H1 (cell line): ENCODE results near the gene CAMK2G. TPM values are rescaled to one million over a fixed set of nuclear protein-coding genes. Genes with fewer than 3 reads are reported as not detected.

Experiments
- CTCF ChIA-PET: fragments of 300-600 bp; sonication (Branson Sonifier 250); formaldehyde crosslinking; loops from one replicate; lab custom pipeline; 2021; ENCODE audit not compliant: partially characterized antibody; lab: Charles Lee
- POLR2A ChIA-PET: fragments of 300-600 bp; sonication (Branson Sonifier 250); formaldehyde crosslinking; loops from one replicate; lab custom pipeline; 2021; ENCODE audit warnings: inconsistent platforms; ENCODE audit not compliant: partially characterized antibody; lab: Charles Lee
- DNase-seq, 2 experiments: peaks; one replicate each; pipeline versions ENCODE4 v3.0.0 to v3.0.0-alpha.2; 2010 to 2022; ENCODE audit warnings: low spot score in 2 of 2, low read depth in 1 of 2, mixed read lengths in 1 of 2
- FAIRE-seq: peaks from 2 replicates; lab custom pipeline; 2011; peaks lifted over from hg19 to GRCh38; lab: Jason Lieb, UNC
- H2AFZ ChIP-seq: 2 replicates; pipeline ENCODE4 v1.8.1; 2012; ENCODE audit warnings: low read length, inconsistent platforms
- H2AK5ac ChIP-seq: 2 replicates; pipeline ENCODE4 v1.6.1; 2013; ENCODE audit warnings: low read depth, low read length
- H2BK120ac ChIP-seq: replicated peaks from 2 replicates; pipeline ENCODE3; 2013; ENCODE audit warnings: low read depth, low read length, inconsistent platforms
- H2BK12ac ChIP-seq: 2 replicates; pipeline ENCODE4 v1.6.1; 2013; ENCODE audit warnings: low read depth, low read length
- H2BK15ac ChIP-seq: 2 replicates; pipeline ENCODE4 v1.6.1; 2013; ENCODE audit warnings: low read length
- H2BK20ac ChIP-seq: 2 replicates; pipeline ENCODE4 v1.6.1; 2013; ENCODE audit warnings: low read length
- H2BK5ac ChIP-seq: 2 replicates; pipeline ENCODE4 v1.6.1; 2013; ENCODE audit warnings: low read depth, low read length
- H3K14ac ChIP-seq: 2 replicates; pipeline ENCODE4 v1.6.1; 2013; ENCODE audit warnings: inconsistent platforms; ENCODE audit not compliant: insufficient read length
- H3K18ac ChIP-seq: 2 replicates; pipeline ENCODE4 v1.6.1; 2013; ENCODE audit warnings: low read length; ENCODE audit errors: extremely low read depth
- H3K23ac ChIP-seq: 2 replicates; pipeline ENCODE4 v1.6.1; 2013; ENCODE audit warnings: inconsistent platforms; ENCODE audit not compliant: insufficient read length
- H3K23me2 ChIP-seq: 2 replicates; pipeline ENCODE4 v1.6.1; 2013; ENCODE audit warnings: low read depth, low read length
- H3K27ac ChIP-seq: 2 replicates; pipeline ENCODE4 v1.6.1; 2011; ENCODE audit warnings: low read depth, low read length, inconsistent platforms
- H3K27me3 ChIP-seq, 4 experiments: replicated peaks in 1 of 4; 1 replicate in 1 of 4; 2 replicates in 3 of 4; pipeline versions ENCODE4 v1.6.1 to v1.8.1; 2011 to 2013; ENCODE audit warnings: low read length in 3 of 4, mild to moderate bottlenecking in 3 of 4, inconsistent platforms in 2 of 4, mixed read lengths in 2 of 4, moderate library complexity in 1 of 4; ENCODE audit not compliant: control insufficient read depth in 3 of 4, insufficient read depth in 3 of 4; ENCODE audit errors: extremely low read depth in 1 of 4
- H3K36me3 ChIP-seq, 4 experiments: 2 replicates each; pipeline versions ENCODE4 v1.6.1 to v1.8.1; 2011 to 2013; ENCODE audit warnings: mild to moderate bottlenecking in 4 of 4, low read length in 3 of 4, moderate library complexity in 2 of 4, control low read depth in 1 of 4, inconsistent platforms in 1 of 4; ENCODE audit not compliant: insufficient read depth in 4 of 4, control insufficient read depth in 2 of 4
- H3K4ac ChIP-seq: replicated peaks from 2 replicates; pipeline ENCODE3; 2013; ENCODE audit warnings: low read length, low read depth, mixed read lengths, inconsistent platforms; ENCODE audit not compliant: insufficient read length
- H3K4me1 ChIP-seq, 4 experiments: replicated peaks in 1 of 4; 1 replicate in 1 of 4; 2 replicates in 3 of 4; pipeline versions ENCODE4 v1.6.1 to v1.8.1; 2011 to 2013; ENCODE audit warnings: low read length in 3 of 4, inconsistent platforms in 2 of 4, mixed read lengths in 1 of 4; ENCODE audit not compliant: insufficient read depth in 4 of 4, control insufficient read depth in 3 of 4
- H3K4me2 ChIP-seq, 2 experiments: 2 replicates each; pipeline versions ENCODE4 v1.6.1 to v1.8.1; 2011 to 2013; ENCODE audit warnings: low read depth in 2 of 2, low read length in 2 of 2, control low read depth in 1 of 2, inconsistent platforms in 1 of 2, mild to moderate bottlenecking in 1 of 2; ENCODE audit not compliant: insufficient read depth in 1 of 2
- H3K4me3 ChIP-seq, 4 experiments: fragments of 200-600, 300-600 bp in 1 of 4; sonication (generic), shearing (Covaris generic), sonication (Bioruptor Twin) in 1 of 4; 2 replicates each; pipeline versions ENCODE4 v1.5.1 to v1.8.1; 2011 to 2016; ENCODE audit warnings: low read length in 4 of 4, low read depth in 3 of 4, control low read depth in 2 of 4, inconsistent platforms in 2 of 4, mild to moderate bottlenecking in 2 of 4, mixed read lengths in 1 of 4, moderate library complexity in 1 of 4; ENCODE audit not compliant: insufficient read depth in 2 of 4; ENCODE audit errors: extremely low read depth in 1 of 4
- H3K56ac ChIP-seq: replicated peaks from 2 replicates; pipeline ENCODE3; 2013; ENCODE audit warnings: low read depth, mild to moderate bottlenecking, mixed read lengths, low read length, inconsistent platforms; ENCODE audit not compliant: insufficient read length
- H3K79me1 ChIP-seq: 2 replicates; pipeline ENCODE4 v1.6.1; 2013; ENCODE audit warnings: low read depth, low read length, control low read depth
- H3K79me2 ChIP-seq, 2 experiments: 2 replicates each; pipeline versions ENCODE4 v1.6.1 to v1.8.1; 2012 to 2013; ENCODE audit warnings: low read length in 2 of 2, mild to moderate bottlenecking in 2 of 2, inconsistent platforms in 1 of 2; ENCODE audit not compliant: insufficient read depth in 2 of 2, control insufficient read depth in 1 of 2
- H3K9ac ChIP-seq, 4 experiments: replicated peaks in 1 of 4; 1 replicate in 1 of 4; 2 replicates in 3 of 4; pipeline versions ENCODE4 v1.6.1 to v1.8.1; 2011 to 2013; ENCODE audit warnings: low read depth in 3 of 4, low read length in 3 of 4, control low read depth in 2 of 4, mild to moderate bottlenecking in 2 of 4, moderate library complexity in 2 of 4, inconsistent platforms in 1 of 4; ENCODE audit errors: extremely low read depth in 1 of 4
- H3K9me3 ChIP-seq, 2 experiments: 2 replicates each; pipeline versions ENCODE4 v1.6.1 to v1.8.1; 2012 to 2013; ENCODE audit warnings: mild to moderate bottlenecking in 2 of 2, moderate library complexity in 2 of 2, control low read depth in 1 of 2, inconsistent platforms in 1 of 2, low read depth in 1 of 2, low read length in 1 of 2, mixed read lengths in 1 of 2; ENCODE audit not compliant: insufficient read depth in 2 of 2
- H4K20me1 ChIP-seq, 2 experiments: replicated peaks in 1 of 2; 2 replicates each; pipeline versions ENCODE3 to v1.8.1; 2011 to 2013; ENCODE audit warnings: inconsistent platforms in 2 of 2, low read length in 2 of 2, mild to moderate bottlenecking in 1 of 2; ENCODE audit not compliant: insufficient read depth in 2 of 2, control insufficient read depth in 1 of 2
- H4K5ac ChIP-seq: 2 replicates; pipeline ENCODE4 v1.6.1; 2013; ENCODE audit warnings: low read length, low read depth, mixed read lengths, inconsistent platforms; ENCODE audit not compliant: insufficient read length
- H4K8ac ChIP-seq: 2 replicates; pipeline ENCODE4 v1.8.0; 2013; ENCODE audit warnings: mild to moderate bottlenecking, moderate library complexity, low read length, inconsistent platforms; ENCODE audit not compliant: insufficient read depth; ENCODE audit errors: extremely low read depth
- H4K91ac ChIP-seq: replicated peaks from 2 replicates; pipeline ENCODE3; 2013; ENCODE audit warnings: low read length, mixed read lengths, inconsistent platforms; ENCODE audit not compliant: insufficient read length
- BACH1 ChIP-seq: IDR thresholded peaks from 2 replicates; pipeline ENCODE4 v1.6.1; 2012; ENCODE audit warnings: low read length, improper control_type of control experiment
- GABPA ChIP-seq: IDR thresholded peaks from 2 replicates; pipeline ENCODE4 v1.6.1; 2011; ENCODE audit warnings: mild to moderate bottlenecking, low read length, moderate library complexity, borderline replicate concordance; ENCODE audit not compliant: insufficient read depth
- HDAC6 ChIP-seq: IDR thresholded peaks from one replicate; pipeline ENCODE4 v1.7.1; 2012; ENCODE audit warnings: low read depth, mild to moderate bottlenecking, inconsistent platforms, low read length, moderate library complexity
- NRF1 ChIP-seq: IDR thresholded peaks from 2 replicates; pipeline ENCODE4 v1.6.1; 2011; ENCODE audit warnings: mild to moderate bottlenecking, low read depth, low read length, improper control_type of control experiment
- PHF8 ChIP-seq: fragments of 200-600 bp; sonication (generic); conservative IDR thresholded peaks from 2 replicates; pipeline ENCODE4 v1.7.1; 2012; ENCODE audit warnings: low read depth, mild to moderate bottlenecking, inconsistent platforms, low read length, moderate library complexity
- POLR2A ChIP-seq, 2 experiments: IDR thresholded peaks; 1 replicate in 1 of 2; 2 replicates in 1 of 2; pipeline ENCODE4 v1.6.1; 2011; ENCODE audit warnings: low read depth in 2 of 2, low read length in 2 of 2, mild to moderate bottlenecking in 2 of 2; ENCODE audit errors: control extremely low read depth in 1 of 2
- RXRA ChIP-seq: IDR thresholded peaks from 2 replicates; pipeline ENCODE4 v1.6.1; 2011; ENCODE audit warnings: low read depth, mild to moderate bottlenecking, low read length, moderate library complexity; ENCODE audit not compliant: insufficient read depth
- SIN3A ChIP-seq, 2 experiments: IDR thresholded peaks in 1 of 2; conservative IDR thresholded peaks in 1 of 2; 2 replicates each; pipeline ENCODE4 v1.6.1; 2011 to 2012; ENCODE audit warnings: low read length in 2 of 2, improper control_type of control experiment in 1 of 2, low read depth in 1 of 2, mild to moderate bottlenecking in 1 of 2
- YY1 ChIP-seq: IDR thresholded peaks from 2 replicates; pipeline ENCODE4 v1.6.1; 2011; ENCODE audit warnings: low read depth, mild to moderate bottlenecking, low read length
- WGBS, 2 experiments: shearing (Covaris generic) in 1 of 2; methylation state at CpG; one replicate each; pipeline versions ENCODE4 v1.1.6 to v1.1.7; 2013 to 2015; ENCODE audit warnings: low lambda C conversion rate in 2 of 2, mixed read lengths in 2 of 2, inconsistent platforms in 1 of 2, low coverage in 1 of 2, missing lambda C conversion rate in 1 of 2; ENCODE audit not compliant: insufficient replicate concordance in 2 of 2, insufficient coverage in 1 of 2, insufficient read length in 1 of 2; ENCODE audit errors: extremely low coverage in 1 of 2, missing lambda C conversion rate in 1 of 2; 5-methylcytosine and 5-hydroxymethylcytosine counted together
- polyA plus RNA-seq, 7 experiments: library from polyadenylated mRNA; depleted of rRNA in 3 of 7; stranded (reverse) in 5 of 7; unstranded in 2 of 7; fragments of >200 nt in 5 of 7; fragments of 200-250 nt in 2 of 7; gene quantifications; 1 replicate in 5 of 7; 2 replicates in 1 of 7; 4 replicates in 1 of 7; pipeline versions ENCODE4 v1.2.1 to v1.2.3, GENCODE V29; 2011 to 2013; ENCODE audit warnings: missing spikeins in 2 of 7, mixed read lengths in 2 of 7
- total RNA-seq: library from RNA; stranded (reverse); fragmentation: NEBNext Ultra II Directional; extraction: Animal tissue kit (Norgen Biotek cat#: 25700); gene quantifications from 2 replicates; pipeline ENCODE4 v1.2.1, GENCODE V29; 2021
- TF ChIP-seq, protein P1 (sequence below): IDR thresholded peaks from 2 replicates; pipeline ENCODE4 v1.6.1; 2012; ENCODE audit warnings: inconsistent platforms

The CAMK2G gene
- total and polyA plus RNA-seq, 2 of the 8 experiments (the other 6 are each of a cell fraction or from before 2014, with no cell fraction given) = 28.9 to 31.7 TPM

DNA sequence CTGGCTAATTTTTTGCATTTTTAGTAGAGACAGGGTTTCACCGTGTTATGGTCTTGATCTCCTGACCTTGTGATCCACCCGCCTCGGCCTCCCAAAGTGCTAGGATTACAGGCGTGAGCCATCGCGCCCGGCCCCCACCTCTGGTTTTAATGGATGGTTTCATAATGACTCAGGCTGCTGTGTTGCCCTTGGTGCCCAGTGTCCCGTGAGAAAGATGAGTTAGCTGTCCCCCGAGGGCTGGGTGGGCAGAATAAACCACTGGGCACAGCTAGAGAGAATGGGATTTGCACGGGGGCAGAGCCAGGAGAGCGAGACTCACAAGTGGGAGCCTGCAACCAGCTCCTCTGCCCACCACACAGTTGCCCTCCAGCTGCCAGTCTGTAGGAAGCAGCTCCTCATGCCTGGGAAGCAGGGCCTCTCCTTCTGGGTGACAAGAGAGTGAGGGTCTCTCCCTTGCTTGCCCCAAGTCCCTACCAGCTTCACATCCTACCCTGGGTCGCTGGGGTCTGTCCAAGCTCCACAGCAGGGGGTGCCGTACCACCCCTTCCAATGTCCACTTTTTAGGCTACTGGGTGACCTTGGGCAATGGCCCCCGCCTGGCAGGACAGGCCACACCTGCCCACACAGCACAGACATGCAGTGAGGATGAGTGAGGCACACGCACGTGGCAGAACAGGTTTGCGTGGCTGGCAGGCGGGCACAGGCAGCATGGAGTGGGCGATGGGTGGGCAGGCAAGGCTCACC is 46.8 kb downstream of the CAMK2G start:
- TF ChIP-seq SIN3A (conservative IDR thresholded peaks at IDR 0.05 in 1 of 2, IDR thresholded peaks at IDR 0.05 in 1 of 2; ENCODE audit: low read depth in 1 of 2, low read length in 2 of 2) (no peak), NRF1 (no peak), BACH1 (no peak), POLR2A (IDR thresholded peaks at IDR 0.05; ENCODE audit: control extremely low read depth in 1 of 2, low read depth in 2 of 2, low read length in 2 of 2) (no peak), HDAC6 (no peak), RXRA (no peak), PHF8 (no peak), GABPA (no peak), YY1 (no peak)
- TF ChIP-seq, protein P1, sequence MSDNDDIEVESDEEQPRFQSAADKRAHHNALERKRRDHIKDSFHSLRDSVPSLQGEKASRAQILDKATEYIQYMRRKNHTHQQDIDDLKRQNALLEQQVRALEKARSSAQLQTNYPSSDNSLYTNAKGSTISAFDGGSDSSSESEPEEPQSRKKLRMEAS = no peak
- H3K23me2 ChIP-seq = no peaks in the 10 kb centered on the region; the same call in 1 of the 2 replicates
- H2BK5ac ChIP-seq = no peak overlapping the region
- no peak overlapping the region for H3K4me3 ChIP-seq
- H3K79me1 ChIP-seq = no peaks in the 10 kb centered on the region
- peaks cover 0 to 5% of the 10 kb centered on the region in 2 experiments for H4K20me1 ChIP-seq
- FAIRE-seq = no peak
- 97% methylated on average over 19 of the region's 19 CpGs; no CpG with 5 or more reads in 1 of the 2 experiments for WGBS, 2 experiments
- no peak overlapping the region for H2AFZ ChIP-seq
- no peak overlapping the region for H3K4ac ChIP-seq
- H3K36me3 ChIP-seq = peaks cover 0 to 7% (median 1%) of the 10 kb centered on the region in 4 experiments; a peak in 4 of 8 replicates
- no peak overlapping the region for H3K23ac ChIP-seq
- H3K9ac ChIP-seq = no peak overlapping the region
- ChIA-PET POLR2A (interaction anchor here (0.7 to 1.8 kb wide), 5 partner anchors 10 to 28 kb away, joined by 3 to 5 read pairs (median 3); no protein-coding TSS in a partner anchor), CTCF (interaction anchor here (0.6 to 16.0 kb wide), 6 partner anchors 10 to 303 kb away, joined by 3 to 209 read pairs (median 4); no protein-coding TSS in a partner anchor)
- no peak overlapping the region for H2BK12ac ChIP-seq
- H2BK120ac ChIP-seq = no peak overlapping the region
- H3K27me3 ChIP-seq = no peaks in the 10 kb centered on the region
- H2AK5ac ChIP-seq = no peak overlapping the region
- no peak for DNase-seq
- no peak overlapping the region for H4K91ac ChIP-seq
- H3K4me1 ChIP-seq = no peaks in the 10 kb centered on the region
- H3K4me2 ChIP-seq = no peak overlapping the region
- H3K27ac ChIP-seq = no peak overlapping the region
- no peak overlapping the region for H3K56ac ChIP-seq
- H2BK20ac ChIP-seq = no peak overlapping the region
- H3K14ac ChIP-seq = no peak overlapping the region
- no peak overlapping the region for H3K18ac ChIP-seq
- H2BK15ac ChIP-seq = no peak overlapping the region
- H4K8ac ChIP-seq = no peak overlapping the region
- H3K9me3 ChIP-seq = no peaks in the 10 kb centered on the region
- no peaks in the 10 kb centered on the region for H3K79me2 ChIP-seq
- H4K5ac ChIP-seq = no peak overlapping the region
